Ramos (cell line): ENCODE results near the gene BTRC.
"Not testable (repeated sequence)": the region's sequence is repeated elsewhere in the genome, so short reads cannot be mapped to it uniquely, and the experiment has no call there.

Source experiments
- in situ Hi-C: fragments of 300-500 bp; cut with MboI; formaldehyde crosslinking; loops from one replicate; pipeline ENCODE4 v1.14.3; 2022; ENCODE audit warnings: low sequenced_read_pairs; ENCODE audit not compliant: unreplicated experiment

Gene BTRC

DNA sequence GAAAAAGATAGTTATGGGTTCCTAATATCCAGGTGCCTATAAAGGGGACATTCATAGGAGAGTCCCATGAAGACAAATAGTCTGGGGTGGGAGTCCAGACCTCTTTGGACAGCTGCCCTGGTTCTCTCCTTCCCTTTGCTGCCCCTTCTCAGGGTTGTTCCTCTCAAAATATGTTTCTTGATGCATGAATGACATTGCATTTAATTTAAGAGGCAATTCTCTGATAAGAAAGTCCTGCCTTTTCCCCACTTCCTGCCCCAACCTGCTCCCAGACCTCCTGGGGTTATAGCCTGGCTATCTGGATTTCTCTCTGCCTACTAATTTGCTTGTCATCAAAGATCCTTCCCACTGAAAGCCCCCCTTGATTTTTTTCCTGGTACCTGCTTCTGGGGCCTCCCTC is 12.5 kb upstream of the BTRC start:
- in situ Hi-C loops = no loop called here

DNA sequence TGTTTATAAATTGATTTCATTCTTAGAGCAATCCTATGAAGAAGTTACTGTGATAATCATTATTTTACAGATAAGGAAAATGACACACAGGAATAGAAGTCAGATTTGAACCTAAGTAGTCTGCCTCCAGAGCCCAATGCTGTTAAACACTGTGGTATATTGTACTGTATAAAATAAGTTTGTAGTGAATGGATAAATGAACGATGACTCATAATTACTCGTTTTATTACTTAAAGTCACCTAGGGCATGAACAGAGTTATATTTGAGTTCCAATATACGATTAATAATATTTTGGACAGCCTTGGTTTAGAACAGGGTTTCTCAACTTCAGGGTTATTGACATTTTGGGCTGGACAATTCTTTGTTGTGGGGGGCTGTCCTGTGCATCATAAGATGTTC is 7.8 kb upstream of the BTRC start:
- in situ Hi-C loops = no loop called here

DNA sequence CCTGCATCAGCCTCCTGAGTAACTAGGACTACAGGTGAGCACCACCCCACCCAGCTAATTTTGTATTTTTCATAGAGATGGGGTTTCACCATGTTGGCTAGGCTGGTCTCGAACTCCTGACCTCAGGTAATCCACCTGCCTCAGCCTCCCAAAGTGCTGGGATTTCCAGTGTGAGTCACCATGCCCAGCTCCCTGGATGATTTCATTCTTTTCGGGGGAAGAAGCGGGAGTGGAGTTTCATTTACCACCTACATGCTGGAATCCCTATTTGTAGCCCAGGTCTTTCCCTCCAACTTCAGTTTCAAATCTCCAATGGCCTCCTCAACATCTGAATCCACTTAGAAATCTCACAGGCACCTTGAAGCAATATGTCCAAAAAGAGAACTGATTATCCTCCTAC is 2.9 kb upstream of the BTRC start:
- in situ Hi-C loops = no loop called here

DNA sequence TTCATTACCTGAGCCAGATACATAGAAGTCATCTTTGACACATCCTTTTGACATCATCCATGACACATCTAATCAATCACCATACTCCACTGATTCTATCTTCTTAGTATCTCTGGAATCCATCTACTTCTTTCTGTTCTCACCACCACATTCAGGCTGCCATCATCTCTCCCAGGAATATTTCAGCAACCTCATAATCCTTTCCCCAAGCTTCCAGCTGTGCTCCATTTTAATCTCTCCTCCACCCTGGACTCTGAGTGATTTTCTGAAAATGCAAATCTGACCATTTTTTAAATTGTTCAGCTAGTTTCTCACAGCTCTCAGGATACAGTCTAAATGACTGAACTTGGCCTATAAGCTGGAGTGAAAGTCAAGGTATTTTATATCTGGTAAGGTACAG is 2.5 kb upstream of the BTRC start:
- in situ Hi-C loops = no loop called here

DNA sequence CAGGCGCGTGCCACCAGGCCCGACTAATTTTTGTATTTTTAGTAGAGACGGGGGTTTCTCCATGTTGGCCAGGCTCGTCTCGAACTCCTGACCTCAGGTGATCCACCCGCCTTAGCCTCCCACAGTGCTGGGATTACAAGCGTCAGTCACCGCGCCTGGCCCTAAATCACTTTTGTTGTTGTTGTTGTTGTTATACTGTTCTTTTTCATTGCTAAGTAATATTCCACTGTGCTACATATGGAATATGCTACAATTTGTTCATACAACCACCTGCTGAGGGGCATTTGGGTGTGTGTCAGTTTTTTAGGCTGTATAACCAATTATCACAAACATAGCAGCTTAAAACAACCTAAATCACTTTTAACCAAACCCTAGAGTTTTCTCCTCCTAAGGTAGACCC is 1.1 kb upstream of the BTRC start:
- in situ Hi-C loops = not testable (repeated sequence)

DNA sequence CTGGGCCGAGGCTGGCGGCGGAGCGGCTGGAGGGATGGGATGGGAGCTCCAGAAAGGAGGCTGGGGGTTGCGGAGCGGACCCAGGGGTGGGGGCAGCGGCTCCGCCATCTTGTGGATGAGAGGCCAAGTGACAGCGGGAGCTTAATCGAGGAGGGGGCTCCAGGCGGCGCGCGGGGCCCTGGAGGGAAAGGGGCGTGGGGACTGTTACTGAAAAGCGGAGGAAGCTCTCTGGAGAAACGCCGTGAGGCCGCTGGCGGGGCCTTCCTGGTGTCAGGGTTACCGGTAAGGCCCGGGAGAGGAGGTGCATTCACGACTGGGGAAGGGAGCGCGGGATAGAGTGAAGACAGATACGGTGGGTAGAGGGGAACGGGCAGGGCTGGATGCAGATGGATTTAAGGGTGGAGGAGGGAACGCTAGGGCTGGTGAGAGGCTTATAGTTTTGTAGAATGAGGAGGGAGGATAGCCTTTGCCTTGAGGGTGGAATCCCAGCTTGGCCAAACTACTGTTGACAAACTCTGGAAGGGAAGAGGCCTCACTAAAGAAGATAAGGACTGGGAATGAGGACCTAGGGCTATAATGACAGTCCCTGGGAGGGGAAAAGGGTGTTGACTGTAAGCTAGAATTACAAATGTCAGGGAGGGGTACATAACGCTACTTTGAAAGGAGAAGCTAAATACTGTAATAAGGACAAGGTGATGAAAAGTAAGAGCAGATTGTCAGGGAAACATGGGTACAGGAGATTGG is 535 bp downstream of the BTRC start:
- in situ Hi-C loops = no loop called here

DNA sequence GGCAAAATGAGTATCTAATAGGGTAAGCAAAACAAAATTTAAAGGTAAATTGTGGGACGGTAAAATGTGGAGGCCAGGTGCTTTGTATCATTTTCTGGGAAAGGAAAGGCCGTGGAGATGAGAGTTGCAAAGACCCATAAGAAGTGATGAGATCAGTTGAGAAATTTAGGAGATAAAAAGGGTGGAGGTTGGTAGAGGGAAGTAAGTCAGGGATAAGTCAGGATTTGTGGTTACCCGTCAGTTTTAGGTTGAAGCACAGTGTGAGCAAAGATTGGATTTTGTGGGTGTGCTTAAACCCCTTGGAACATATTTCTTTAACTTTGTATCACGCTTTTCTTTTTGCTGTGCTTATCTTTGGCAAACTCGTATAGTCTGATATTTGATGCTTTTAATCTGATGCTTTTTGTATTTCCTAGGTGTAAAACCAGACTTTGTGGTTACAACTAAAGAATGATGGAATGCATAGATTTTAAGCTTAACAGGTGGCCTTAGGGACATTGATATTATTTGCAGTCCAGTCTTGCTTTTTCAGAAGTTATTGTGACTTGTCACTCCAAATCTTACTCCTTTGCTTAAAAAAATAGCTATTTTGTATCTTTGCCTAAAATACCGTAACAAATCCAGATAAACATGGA is 1.2 kb downstream of the BTRC start:
- in situ Hi-C loops = no loop called here

DNA sequence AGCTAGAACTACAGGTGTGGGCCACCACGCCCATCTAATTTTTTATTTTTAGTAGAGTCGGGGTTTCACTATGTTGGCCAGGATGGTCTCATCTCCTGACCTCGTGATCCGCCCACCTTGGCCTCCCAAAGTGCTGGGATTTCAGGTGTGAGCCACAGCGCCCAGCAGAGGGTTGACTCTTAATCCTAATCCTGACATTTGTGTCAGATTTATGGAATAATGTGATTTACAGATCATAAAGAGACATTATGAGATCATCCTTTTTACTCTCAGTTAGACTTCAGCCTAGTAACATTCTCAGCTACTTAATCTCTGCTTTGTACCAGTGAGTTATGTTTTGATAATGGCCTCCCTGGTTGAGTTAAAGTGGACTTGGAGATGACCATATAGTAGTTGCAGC is 2.2 kb downstream of the BTRC start:
- in situ Hi-C loops = no loop called here

DNA sequence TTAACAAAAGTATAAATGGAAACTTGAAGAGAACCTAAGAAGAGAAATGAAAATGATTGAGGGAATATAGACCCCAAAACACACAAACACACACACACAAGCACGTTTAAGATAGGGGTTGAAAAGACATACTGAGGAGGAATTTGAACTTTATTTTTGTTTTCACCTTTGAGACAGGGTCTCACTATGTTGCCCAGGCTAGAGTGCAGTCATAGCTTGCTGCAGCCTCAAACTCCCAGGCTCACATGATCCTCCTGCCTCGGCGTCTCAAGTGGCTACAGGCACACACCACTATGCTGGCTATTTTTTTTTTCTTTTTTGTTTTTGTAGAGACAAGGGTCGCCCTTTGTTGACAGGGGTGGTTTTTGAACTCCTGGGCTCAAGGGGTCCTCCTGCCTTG is 4.0 kb downstream of the BTRC start:
- in situ Hi-C loops = no loop called here

DNA sequence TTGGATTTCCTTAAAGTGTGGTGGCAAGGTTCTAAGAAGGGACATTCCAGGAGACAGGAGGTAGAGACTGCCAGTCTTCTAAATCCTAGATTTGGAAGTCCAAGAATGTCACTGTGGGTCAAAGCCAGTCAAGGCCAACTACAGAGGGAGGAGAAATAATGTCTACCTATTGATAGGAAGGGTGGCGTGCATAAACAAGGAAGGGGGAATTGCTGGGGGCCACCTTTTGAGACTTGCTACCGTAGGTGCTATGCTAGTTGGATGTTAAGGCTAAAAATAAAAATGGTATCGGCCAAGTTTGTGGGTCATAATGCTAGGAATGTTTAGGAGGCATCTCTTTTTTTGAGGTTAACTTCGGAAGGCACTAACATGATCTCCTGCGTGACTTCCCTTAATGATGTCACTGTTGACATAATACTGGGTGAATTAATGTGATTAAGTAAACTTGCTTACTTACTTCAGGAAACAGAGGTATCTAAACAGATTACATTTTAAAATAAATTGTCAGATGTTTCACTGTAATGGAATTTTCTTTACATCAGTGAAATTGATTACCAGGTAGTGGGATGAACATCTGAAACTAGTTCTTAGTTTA is 4.8 kb downstream of the BTRC start:
- in situ Hi-C loops = no loop called here

DNA sequence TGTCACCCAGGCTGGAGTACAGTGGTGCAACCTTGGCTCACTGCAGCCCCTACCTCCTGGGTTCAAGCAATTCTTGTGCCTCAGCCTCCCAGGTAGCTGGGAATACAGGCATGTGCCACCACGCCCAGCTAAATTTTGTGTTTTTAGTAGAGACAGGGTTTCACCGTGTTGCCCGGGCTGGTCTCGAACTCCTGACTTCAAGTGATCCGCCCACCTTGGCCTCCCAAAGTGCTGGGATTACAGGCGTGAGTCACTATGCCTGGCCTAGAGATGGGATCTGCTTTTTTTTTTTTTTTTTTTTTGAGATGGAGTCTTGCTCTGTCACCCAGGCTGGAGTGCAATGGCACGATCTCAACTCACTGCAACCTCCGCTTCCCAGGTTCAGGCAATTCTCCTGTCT is 6.1 kb downstream of the BTRC start:
- in situ Hi-C loops = not testable (repeated sequence)

DNA sequence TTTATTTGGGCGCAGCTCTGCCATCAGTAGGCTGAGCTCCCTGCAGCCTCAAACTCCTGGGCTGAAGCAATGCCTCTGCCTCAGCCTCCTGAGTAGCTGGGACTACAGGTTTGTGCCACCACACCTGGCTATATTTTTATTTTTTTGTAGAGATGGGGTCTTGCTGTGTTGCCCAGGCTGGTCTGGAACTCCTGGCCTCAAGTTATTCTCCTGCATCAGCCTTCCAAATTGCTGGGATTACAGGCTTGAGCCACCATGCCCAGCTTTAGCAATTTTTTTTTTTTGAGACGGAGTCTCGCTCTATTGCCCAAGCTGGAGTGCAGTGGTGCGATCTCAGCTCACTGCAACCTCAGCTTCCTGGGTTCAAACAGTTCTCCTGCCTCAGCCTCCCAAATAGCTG is 6.9 kb downstream of the BTRC start:
- in situ Hi-C loops = not testable (repeated sequence)

DNA sequence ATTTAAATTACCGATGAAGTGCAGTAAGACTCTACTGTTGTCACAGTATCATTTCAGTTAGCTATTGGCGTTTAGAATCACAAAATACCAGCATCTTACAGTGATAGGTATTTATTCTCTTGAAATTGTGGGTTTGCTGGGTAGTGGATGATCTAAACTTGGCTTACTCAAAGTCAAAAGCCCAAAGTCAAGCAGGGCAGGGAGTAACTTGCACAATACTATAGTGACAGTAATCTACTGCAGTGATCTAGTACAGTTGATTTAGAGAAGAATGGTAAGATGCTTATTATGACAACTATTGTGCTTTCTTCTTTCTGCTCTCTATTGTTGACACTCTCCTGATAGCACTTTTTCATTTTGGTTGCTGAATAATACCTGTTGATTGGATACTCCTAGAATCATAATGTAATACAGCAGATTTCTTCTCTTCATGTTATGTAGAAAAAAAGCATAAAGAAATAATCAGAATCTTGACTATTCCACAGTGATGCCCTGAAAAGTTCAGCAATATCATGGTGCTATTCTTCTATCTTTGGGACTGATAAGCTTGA is 10.0 kb downstream of the BTRC start:
- in situ Hi-C loops = no loop called here

DNA sequence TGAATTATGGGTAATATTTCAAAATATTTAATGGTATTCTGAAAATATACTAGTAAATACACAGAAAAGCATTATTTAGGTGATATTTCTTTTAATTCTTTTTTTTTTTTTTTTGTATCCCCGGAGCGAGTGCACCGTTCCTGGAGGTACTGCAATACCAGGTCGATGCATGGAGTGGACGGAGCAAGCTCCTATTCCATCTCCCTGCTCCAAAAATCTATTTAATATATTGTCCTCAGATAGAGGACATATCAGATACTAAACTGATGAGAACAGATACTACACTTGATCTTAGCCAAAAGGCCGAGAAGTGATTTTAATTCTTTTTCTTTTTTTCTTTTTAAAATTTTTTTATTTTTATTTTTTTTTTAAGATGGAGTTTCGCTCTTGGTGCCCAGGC is 10.8 kb downstream of the BTRC start:
- in situ Hi-C loops = no loop called here

DNA sequence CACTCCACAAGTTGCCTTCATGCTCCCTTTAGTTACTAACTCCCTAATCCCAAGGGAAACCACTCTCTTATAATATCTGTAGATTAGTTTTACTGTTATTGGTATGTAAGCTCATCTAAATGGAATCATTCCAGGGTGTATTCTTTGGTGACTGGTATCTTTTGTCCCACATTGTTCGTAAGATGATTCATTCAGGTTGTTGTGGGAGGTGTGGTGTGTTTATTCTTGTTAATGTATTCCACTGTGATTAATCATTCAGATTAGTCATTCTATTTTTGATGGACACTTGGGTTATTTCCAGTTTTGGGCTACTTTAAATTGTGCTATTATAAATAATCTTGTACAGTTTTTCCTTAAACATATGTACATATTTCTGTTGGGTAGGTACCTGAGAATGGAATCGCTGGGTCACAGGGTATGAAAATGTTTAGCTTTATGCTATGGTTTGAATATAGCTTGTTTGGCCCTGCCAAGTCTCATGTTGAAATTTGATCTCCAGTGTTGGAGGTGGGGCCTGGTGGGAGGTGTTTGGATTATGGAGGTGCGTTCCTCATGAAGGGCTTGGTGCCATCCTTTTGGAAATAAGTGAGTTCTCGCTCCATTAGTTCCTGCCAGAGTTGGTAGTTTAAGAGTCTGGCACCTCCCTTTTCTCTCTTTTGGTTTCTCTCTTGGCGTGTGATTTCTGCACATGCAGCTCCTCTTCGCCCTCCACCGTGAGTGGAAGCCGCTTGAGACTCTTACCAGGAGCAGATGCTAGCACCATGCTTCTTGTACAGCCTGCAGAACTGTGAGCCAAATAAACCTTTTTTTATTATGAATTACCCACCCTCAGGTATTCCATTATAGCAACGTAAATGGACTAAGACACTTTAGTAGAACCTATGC is 13.8 kb downstream of the BTRC start:
- in situ Hi-C loops = no loop called here

DNA sequence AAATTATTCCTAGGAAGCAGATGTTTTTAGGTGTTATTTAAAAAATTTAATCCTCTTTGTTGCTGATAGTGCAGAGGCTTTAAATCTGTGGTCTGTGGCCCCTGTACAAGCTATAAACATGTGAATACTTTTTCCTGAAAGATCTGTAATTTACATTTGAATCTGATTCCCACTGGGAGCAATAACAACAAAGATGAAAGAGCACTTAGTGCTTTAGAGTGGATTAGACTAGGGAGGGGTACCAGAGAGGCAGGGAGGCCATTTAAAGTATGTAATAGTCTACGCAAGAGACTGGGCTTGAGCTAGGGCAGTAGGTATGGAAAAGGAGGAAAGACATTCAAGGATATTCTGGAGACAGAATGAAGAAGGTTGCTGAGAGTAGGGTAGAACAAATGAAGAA is 19.1 kb downstream of the BTRC start:
- in situ Hi-C loops = no loop called here

DNA sequence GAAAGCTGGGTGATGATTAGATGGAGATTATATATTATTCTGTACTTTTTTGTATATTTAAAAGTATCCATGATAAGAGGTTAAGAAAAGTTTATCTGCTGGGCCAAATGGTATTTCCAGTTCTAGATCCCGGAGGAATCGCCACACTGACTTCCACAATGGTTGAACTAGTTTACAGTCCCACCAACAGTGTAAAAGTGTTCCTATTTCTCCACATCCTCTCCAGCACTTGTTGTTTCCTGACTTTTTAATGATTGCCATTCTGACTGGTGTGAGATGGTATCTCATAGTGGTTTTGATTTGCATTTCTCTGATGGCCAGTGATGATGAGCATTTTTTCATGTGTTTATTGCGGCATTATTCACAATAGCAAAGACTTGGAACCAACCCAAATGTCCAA is 20.0 kb downstream of the BTRC start:
- in situ Hi-C loops = not testable (repeated sequence)

DNA sequence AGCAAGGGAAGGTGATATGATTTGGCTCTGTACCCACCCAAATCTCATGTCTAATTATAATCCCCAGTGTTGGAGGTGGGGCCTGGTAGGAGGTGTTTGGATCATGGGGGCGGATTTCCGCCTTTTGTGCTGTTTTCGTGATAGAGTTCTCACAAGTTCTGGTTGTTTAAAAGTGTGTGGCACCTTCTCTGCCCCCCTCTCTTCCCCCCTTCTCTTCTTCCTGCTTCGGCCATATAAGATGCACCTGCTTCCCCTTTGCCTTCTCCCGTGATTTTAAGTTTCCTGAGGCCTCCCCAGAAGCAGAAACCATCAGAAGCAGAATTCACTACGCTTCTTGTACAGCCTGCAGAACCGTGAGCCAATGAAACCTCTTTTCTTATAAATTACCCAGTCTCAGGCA is 21.1 kb downstream of the BTRC start:
- in situ Hi-C loops = no loop called here

DNA sequence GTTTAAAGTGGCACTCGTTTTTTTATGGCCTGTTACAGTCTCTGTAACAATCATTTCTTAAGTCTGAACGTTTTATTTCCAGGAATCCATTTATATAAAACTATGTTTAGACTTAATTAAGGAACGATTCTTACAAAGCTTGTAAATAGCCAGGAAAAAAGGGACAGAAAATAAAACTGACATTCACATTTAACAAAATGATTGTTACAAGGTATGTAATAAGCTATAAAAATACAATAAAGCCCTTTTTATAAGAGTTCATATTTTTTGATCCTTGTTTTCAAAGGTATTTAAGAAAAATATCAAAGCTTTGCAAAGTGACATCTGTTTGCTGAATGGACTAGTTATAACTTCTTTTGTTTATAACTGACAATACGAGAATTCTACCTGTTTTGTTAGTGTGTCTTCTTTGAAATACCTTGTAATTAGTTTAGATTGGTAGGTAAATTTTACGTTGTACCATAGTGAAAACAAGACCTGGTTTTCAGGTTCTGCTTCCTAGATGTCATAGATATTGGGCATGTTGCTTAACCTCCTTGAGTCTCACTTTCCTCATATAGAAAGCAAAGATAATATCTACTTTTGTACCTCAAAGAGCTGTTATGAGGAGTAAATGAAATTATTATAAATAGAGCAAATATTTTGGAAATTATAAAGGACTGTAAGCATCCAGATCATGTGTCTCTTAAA is 25.8 kb downstream of the BTRC start:
- in situ Hi-C loops = no loop called here
